HG03575 (cell line): Measurements from ENCODE around the gene TRPV4.

Source experiments
- ATAC-seq: cut with Tn5 transposase; IDR thresholded peaks from one replicate; pipeline ENCODE4 v1.9.1; 2021; ENCODE audit not compliant: unreplicated experiment, insufficient number of reproducible peaks, low FRiP score; ENCODE audit errors: extremely low read depth

TRPV4 gene

GRCh38 chr12:109833307-109834189 is at the start of gene TRPV4:
TRPV4 (minus strand) TSS chr12:109833398; CDS start chr12:109814796, 18,602 bp downstream.
- no peak for ATAC-seq

- no peak for ATAC-seq
Observed at GRCh38 chr12:109881752-109882151, 48.6 kb upstream of the TRPV4 start.

GRCh38 chr12:109880938-109881337 is 47.7 kb upstream of the TRPV4 start:
- ATAC-seq: no peak

- ATAC-seq: no peak
Observed at GRCh38 chr12:109880043-109880931, 47.1 kb upstream of the TRPV4 start, which contains the start of gene GLTP. GLTP (minus strand) TSS chr12:109880541; CDS start chr12:109880374, 167 bp downstream.

- ATAC-seq: no peak
Observed at GRCh38 chr12:109879351-109880042, 46.3 kb upstream of the TRPV4 start.

GRCh38 chr12:109878749-109879148 is 45.6 kb upstream of the TRPV4 start:
- no peak for ATAC-seq

GRCh38 chr12:109878247-109878625 is 45.0 kb upstream of the TRPV4 start:
- ATAC-seq: no peak

- no peak for ATAC-seq
Observed at GRCh38 chr12:109877504-109878246, 44.5 kb upstream of the TRPV4 start.

GRCh38 chr12:109876406-109876805 is 43.2 kb upstream of the TRPV4 start:
- ATAC-seq: no peak

- no peak for ATAC-seq
Observed at GRCh38 chr12:109875572-109876131, 42.5 kb upstream of the TRPV4 start.

GRCh38 chr12:109873653-109874052 is 40.5 kb upstream of the TRPV4 start:
- no peak for ATAC-seq

- ATAC-seq: no peak
Observed at GRCh38 chr12:109871668-109872314, 38.6 kb upstream of the TRPV4 start.

GRCh38 chr12:109870648-109871047 is 37.5 kb upstream of the TRPV4 start:
- ATAC-seq: no peak

- ATAC-seq: no peak
Observed at GRCh38 chr12:109868182-109869051, 35.2 kb upstream of the TRPV4 start.

- ATAC-seq: no peak
Observed at GRCh38 chr12:109864916-109865315, 31.7 kb upstream of the TRPV4 start.

GRCh38 chr12:109863847-109864712 is 30.9 kb upstream of the TRPV4 start:
- no peak for ATAC-seq
